ENCODE results near the gene BRD2.

- no peak for TF ChIP-seq CTCF (IDR thresholded peaks at IDR 0.05)
- no peak for TF ChIP-seq EZH2 (IDR thresholded peaks at IDR 0.05; ENCODE audit: borderline replicate concordance, insufficient read depth, low read depth, low read length, poor library complexity, severe bottlenecking)
Observed at GRCh38 chr6:32953775-32954174, 14.6 kb upstream of the BRD2 start.

Measured in B cell (primary cell).